Measurements from ENCODE around the gene ALG5. TPM values are rescaled to one million over a fixed set of nuclear protein-coding genes. Genes with fewer than 3 reads are reported as not detected.

Gene ALG5
- total RNA-seq (43.4 TPM), polyA plus RNA-seq (39.0 TPM)

GRCh38 chr13:36999054-36999714, at the start of gene ALG5:
Gene ALG5, minus strand, starts transcription at chr13:36999340. Its CDS starts 40 bp downstream, at chr13:36999300.
- under 1% methylated on average over 52 of the region's 52 CpGs for WGBS
- Histone ChIP-seq H3K27ac (ENCODE audit: low read depth) (peak within 1 kb of the TSS; percentile 24), H3K4me3 (ENCODE audit: low read depth, low read length) (peak within 1 kb of the TSS; percentile 84), H3K4me1 (ENCODE audit: insufficient read depth) (no peaks in the 10 kb centered on the region), H3K36me3 (ENCODE audit: insufficient read depth) (no peaks in the 10 kb centered on the region)
- DNase-seq (ENCODE audit: extremely low spot score), result peak; percentile 68

GRCh38 chr13:37047846-37048245, 48.7 kb upstream of the ALG5 start:
- WGBS, result 87% methylated on average over 3 of the region's 3 CpGs
- H3K36me3 ChIP-seq (ENCODE audit: insufficient read depth), result peaks cover 4% of the 10 kb centered on the region
- H3K4me3 ChIP-seq (ENCODE audit: low read depth, low read length), result no peak overlapping the region
- no peak overlapping the region for H3K27ac ChIP-seq (ENCODE audit: low read depth)
- DNase-seq (ENCODE audit: extremely low spot score), result no peak
- no peaks in the 10 kb centered on the region for H3K4me1 ChIP-seq (ENCODE audit: insufficient read depth)

GRCh38 chr13:37047032-37047431, 47.9 kb upstream of the ALG5 start:
- peaks cover 5% of the 10 kb centered on the region for H3K36me3 ChIP-seq (ENCODE audit: insufficient read depth)
- 65% methylated on average over 2 of the region's 2 CpGs for WGBS

GRCh38 chr13:37046062-37046461, 46.9 kb upstream of the ALG5 start:
- H3K4me3 ChIP-seq (ENCODE audit: low read depth, low read length), result no peak overlapping the region
- H3K36me3 ChIP-seq (ENCODE audit: insufficient read depth), result peaks cover 10% of the 10 kb centered on the region
- 96% methylated on average over 1 of the region's 1 CpG for WGBS
- no peaks in the 10 kb centered on the region for H3K4me1 ChIP-seq (ENCODE audit: insufficient read depth)
- H3K27ac ChIP-seq (ENCODE audit: low read depth), result no peak overlapping the region
- DNase-seq (ENCODE audit: extremely low spot score), result no peak

More at GRCh38 chr13:37047032-37047431, 47.9 kb upstream of the ALG5 start:
- H3K4me1 ChIP-seq (ENCODE audit: insufficient read depth), result no peaks in the 10 kb centered on the region
- H3K27ac ChIP-seq (ENCODE audit: low read depth), result no peak overlapping the region
- H3K4me3 ChIP-seq (ENCODE audit: low read depth, low read length), result no peak overlapping the region
- DNase-seq (ENCODE audit: extremely low spot score), result no peak

GRCh38 chr13:37040789-37041188, 41.6 kb upstream of the ALG5 start:
- DNase-seq (ENCODE audit: extremely low spot score), result no peak
- no peak overlapping the region for H3K4me3 ChIP-seq (ENCODE audit: low read depth, low read length)
- no peak overlapping the region for H3K27ac ChIP-seq (ENCODE audit: low read depth)
- peaks cover 13% of the 10 kb centered on the region for H3K36me3 ChIP-seq (ENCODE audit: insufficient read depth)
- H3K4me1 ChIP-seq (ENCODE audit: insufficient read depth), result no peaks in the 10 kb centered on the region

- DNase-seq (ENCODE audit: extremely low spot score), result no peak
- Histone ChIP-seq H3K36me3 (ENCODE audit: insufficient read depth) (peaks cover 11% of the 10 kb centered on the region), H3K27ac (ENCODE audit: low read depth) (no peak overlapping the region), H3K4me1 (ENCODE audit: insufficient read depth) (no peaks in the 10 kb centered on the region), H3K4me3 (ENCODE audit: low read depth, low read length) (no peak overlapping the region)
These were observed 40.8 kb upstream of the ALG5 start for GRCh38 chr13:37039896-37040295.

- DNase-seq (ENCODE audit: extremely low spot score), result no peak
These were observed 38.1 kb upstream of the ALG5 start for GRCh38 chr13:37037241-37037640.

GRCh38 chr13:37029617-37030016, 30.5 kb upstream of the ALG5 start:
- H3K27ac ChIP-seq (ENCODE audit: low read depth), result no peak overlapping the region
- H3K36me3 ChIP-seq (ENCODE audit: insufficient read depth), result peaks cover 7% of the 10 kb centered on the region
- no peaks in the 10 kb centered on the region for H3K4me1 ChIP-seq (ENCODE audit: insufficient read depth)
- DNase-seq (ENCODE audit: extremely low spot score), result no peak
- H3K4me3 ChIP-seq (ENCODE audit: low read depth, low read length), result no peak overlapping the region
- WGBS, result 78% methylated on average over 4 of the region's 4 CpGs

More at GRCh38 chr13:37037241-37037640, 38.1 kb upstream of the ALG5 start:
- H3K36me3 ChIP-seq (ENCODE audit: insufficient read depth), result peaks cover 10% of the 10 kb centered on the region
- no peak overlapping the region for H3K27ac ChIP-seq (ENCODE audit: low read depth)
- no peaks in the 10 kb centered on the region for H3K4me1 ChIP-seq (ENCODE audit: insufficient read depth)
- H3K4me3 ChIP-seq (ENCODE audit: low read depth, low read length), result no peak overlapping the region
- WGBS, result 95% methylated on average over 3 of the region's 3 CpGs

GRCh38 chr13:37027639-37028038, 28.5 kb upstream of the ALG5 start:
- no peak overlapping the region for H3K27ac ChIP-seq (ENCODE audit: low read depth)
- WGBS, result 92% methylated on average over 2 of the region's 2 CpGs
- H3K4me3 ChIP-seq (ENCODE audit: low read depth, low read length), result no peak overlapping the region
- H3K36me3 ChIP-seq (ENCODE audit: insufficient read depth), result peaks cover 7% of the 10 kb centered on the region
- DNase-seq (ENCODE audit: extremely low spot score), result no peak
- no peaks in the 10 kb centered on the region for H3K4me1 ChIP-seq (ENCODE audit: insufficient read depth)

- 96% methylated on average over 1 of the region's 1 CpG for WGBS
- Histone ChIP-seq H3K4me1 (ENCODE audit: insufficient read depth) (no peaks in the 10 kb centered on the region), H3K4me3 (ENCODE audit: low read depth, low read length) (no peak overlapping the region), H3K36me3 (ENCODE audit: insufficient read depth) (peaks cover 6% of the 10 kb centered on the region), H3K27ac (ENCODE audit: low read depth) (no peak overlapping the region)
- DNase-seq (ENCODE audit: extremely low spot score), result no peak
These were observed 27.6 kb upstream of the ALG5 start for GRCh38 chr13:37026771-37027170.

GRCh38 chr13:37023871-37024270, 24.7 kb upstream of the ALG5 start:
- WGBS, result 82% methylated on average over 1 of the region's 1 CpG
- no peak for DNase-seq (ENCODE audit: extremely low spot score)
- peaks cover 6% of the 10 kb centered on the region for H3K36me3 ChIP-seq (ENCODE audit: insufficient read depth)

GRCh38 chr13:37014609-37015008, 15.5 kb upstream of the ALG5 start:
- Histone ChIP-seq H3K27ac (ENCODE audit: low read depth) (no peak overlapping the region), H3K36me3 (ENCODE audit: insufficient read depth) (peaks cover 1% of the 10 kb centered on the region), H3K4me3 (ENCODE audit: low read depth, low read length) (no peak overlapping the region), H3K4me1 (ENCODE audit: insufficient read depth) (no peaks in the 10 kb centered on the region)
- 66% methylated on average over 1 of the region's 1 CpG for WGBS
- no peak for DNase-seq (ENCODE audit: extremely low spot score)

More at GRCh38 chr13:37023871-37024270, 24.7 kb upstream of the ALG5 start:
- H3K27ac ChIP-seq (ENCODE audit: low read depth), result no peak overlapping the region
- no peak overlapping the region for H3K4me3 ChIP-seq (ENCODE audit: low read depth, low read length)
- H3K4me1 ChIP-seq (ENCODE audit: insufficient read depth), result no peaks in the 10 kb centered on the region

- no peak overlapping the region for H3K4me3 ChIP-seq (ENCODE audit: low read depth, low read length)
- H3K36me3 ChIP-seq (ENCODE audit: insufficient read depth), result peaks cover 3% of the 10 kb centered on the region
- no peak for DNase-seq (ENCODE audit: extremely low spot score)
- 58% methylated on average over 2 of the region's 2 CpGs for WGBS
- H3K4me1 ChIP-seq (ENCODE audit: insufficient read depth), result no peaks in the 10 kb centered on the region
- H3K27ac ChIP-seq (ENCODE audit: low read depth), result no peak overlapping the region
These were observed 12.6 kb upstream of the ALG5 start for GRCh38 chr13:37011788-37012187.

GRCh38 chr13:37011002-37011401, 11.9 kb upstream of the ALG5 start:
- peaks cover 2% of the 10 kb centered on the region for H3K36me3 ChIP-seq (ENCODE audit: insufficient read depth)
- 42% methylated on average over 1 of the region's 1 CpG for whole genome bisulfite sequencing

More at GRCh38 chr13:37011002-37011401, 11.9 kb upstream of the ALG5 start:
- H3K4me3 ChIP-seq (ENCODE audit: low read depth, low read length), result no peak overlapping the region
- H3K27ac ChIP-seq (ENCODE audit: low read depth), result no peak overlapping the region
- DNase-seq (ENCODE audit: extremely low spot score), result no peak
- H3K4me1 ChIP-seq (ENCODE audit: insufficient read depth), result no peaks in the 10 kb centered on the region
